ENCODE data around the gene WWOX. TPM values are rescaled to one million over a fixed set of nuclear protein-coding genes. Genes with fewer than 3 reads are reported as not detected.

The WWOX gene
- polyA plus RNA-seq, 1 donor from 2014 or later: 25.6 TPM

- Histone ChIP-seq H4K20me1 (ENCODE audit: insufficient read depth) (no peaks in the 10 kb centered on the region), H3K27ac (ENCODE audit: low read length) (no peak overlapping the region), H3K9ac (ENCODE audit: low read length) (no peak overlapping the region), H3K9me2 (ENCODE audit: insufficient read depth, low read length) (no peaks in the 10 kb centered on the region), H3K36me3 (ENCODE audit: insufficient read depth, low read length) (no peaks in the 10 kb centered on the region), H3K9me3 (ENCODE audit: low read length) (no peaks in the 10 kb centered on the region), H3K4me2 (ENCODE audit: low read length) (no peak overlapping the region), H3K4me3 (ENCODE audit: low read length) (no peak overlapping the region), H3K27me3 (ENCODE audit: insufficient read depth, low read depth, low read length) (no peaks in the 10 kb centered on the region), H3K79me2 (replicated peaks; ENCODE audit: insufficient read depth, low read length) (no peaks in the 10 kb centered on the region), H3F3A (ENCODE audit: insufficient read depth, low read length, poor library complexity, severe bottlenecking) (no peaks in the 10 kb centered on the region), H2AFZ (ENCODE audit: low read depth, low read length) (no peak overlapping the region)
- TF ChIP-seq MXI1 (conservative IDR thresholded peaks at IDR 0.05; ENCODE audit: poor library complexity, severe bottlenecking) (no peak), REST (IDR thresholded peaks at IDR 0.05; ENCODE audit: borderline replicate concordance) (no peak), CTCF (IDR thresholded peaks at IDR 0.05; ENCODE audit: poor library complexity, severe bottlenecking) (no peak), EP300 (conservative IDR thresholded peaks at IDR 0.05; ENCODE audit: poor library complexity, severe bottlenecking) (no peak), RAD21 (conservative IDR thresholded peaks at IDR 0.05) (no peak), SMC3 (conservative IDR thresholded peaks at IDR 0.05; ENCODE audit: poor library complexity) (no peak)
Measured at GRCh38 chr16:79110953-79111352, 1011.5 kb downstream of the WWOX start.

GRCh38 chr16:79112462-79112861 lies 1013.0 kb downstream of the WWOX start:
- TF ChIP-seq REST (IDR thresholded peaks at IDR 0.05; ENCODE audit: borderline replicate concordance): no peak
- no peak for TF ChIP-seq CTCF (IDR thresholded peaks at IDR 0.05; ENCODE audit: poor library complexity, severe bottlenecking)
- TF ChIP-seq EP300 (conservative IDR thresholded peaks at IDR 0.05; ENCODE audit: poor library complexity, severe bottlenecking): no peak
- no peak for TF ChIP-seq SMC3 (conservative IDR thresholded peaks at IDR 0.05; ENCODE audit: poor library complexity)
- TF ChIP-seq EZH2 (IDR thresholded peaks at IDR 0.05; ENCODE audit: borderline replicate concordance, insufficient read depth, low read length, poor library complexity, severe bottlenecking): no peak
- no peak for TF ChIP-seq TAF1 (IDR thresholded peaks at IDR 0.05; ENCODE audit: low read depth)
- no peak for TF ChIP-seq RAD21 (conservative IDR thresholded peaks at IDR 0.05)
- H3K27me3 ChIP-seq (ENCODE audit: insufficient read depth, low read depth, low read length): no peaks in the 10 kb centered on the region
- no peak overlapping the region for H3K4me2 ChIP-seq (ENCODE audit: low read length)
- no peak overlapping the region for H2AFZ ChIP-seq (ENCODE audit: low read depth, low read length)
- no peak overlapping the region for H3K27ac ChIP-seq (ENCODE audit: low read length)
- no peaks in the 10 kb centered on the region for H4K20me1 ChIP-seq (ENCODE audit: insufficient read depth)
- H3F3A ChIP-seq (ENCODE audit: insufficient read depth, low read length, poor library complexity, severe bottlenecking): no peaks in the 10 kb centered on the region
- no peaks in the 10 kb centered on the region for H3K9me3 ChIP-seq (ENCODE audit: low read length)
- no peaks in the 10 kb centered on the region for H3K9me2 ChIP-seq (ENCODE audit: insufficient read depth, low read length)
- no peaks in the 10 kb centered on the region for H3K36me3 ChIP-seq (ENCODE audit: insufficient read depth, low read length)
- no peak overlapping the region for H3K4me3 ChIP-seq (ENCODE audit: low read length)
- H3K9ac ChIP-seq (ENCODE audit: low read length): no peak overlapping the region
- H3K79me2 ChIP-seq (replicated peaks; ENCODE audit: insufficient read depth, low read length): no peaks in the 10 kb centered on the region

Data from neural cell (in vitro differentiated cells).